PC-9 (cell line): Measurements from ENCODE around the gene DLG4. TPM values are rescaled to one million over a fixed set of nuclear protein-coding genes. Genes with fewer than 3 reads are reported as not detected.
A peak's percentile ranks its signal among the peaks of the same experiment; 100 is the strongest.

Source experiments
- BruUV-seq: library from RNA; stranded (reverse); fragments of 400-500 nt; replicated peaks from 2 replicates; lab custom pipeline; 2021; lab: Mats Ljungman, UMichigan
- CTCF ChIA-PET: fragments of 300-600 bp; sonication (Branson Sonifier 250); formaldehyde crosslinking; loops from one replicate; lab custom pipeline; 2022; ENCODE audit warnings: antibody characterized with exemption; lab: Charles Lee
- POLR2A ChIA-PET: fragments of 300-600 bp; sonication (Branson Sonifier 250); formaldehyde crosslinking; loops from one replicate; lab custom pipeline; 2022; ENCODE audit warnings: antibody characterized with exemption; ENCODE audit not compliant: unreplicated experiment; lab: Charles Lee
- DNase-seq, 2 experiments: peaks; one replicate each; pipeline versions ENCODE4 v3.0.0 to v3.0.0-alpha.2; 2015 to 2022; ENCODE audit warnings: mixed read lengths in 1 of 2
- H2AFZ ChIP-seq: fragments of 200-600 bp; sonication (generic); 2 replicates; pipeline ENCODE4 v1.8.1; 2017; ENCODE audit warnings: antibody characterized with exemption
- H3F3A ChIP-seq: fragments of 200-600 bp; sonication (generic); 2 replicates; pipeline ENCODE4 v1.8.1; 2017; ENCODE audit warnings: antibody characterized with exemption, mild to moderate bottlenecking, low read depth; ENCODE audit not compliant: insufficient read depth
- H3K27ac ChIP-seq: fragments of 200-600 bp; sonication (generic); 2 replicates; pipeline ENCODE4 v1.6.1; 2016; ENCODE audit warnings: mixed run types
- H3K27me3 ChIP-seq: fragments of 200-600 bp; sonication (generic); 2 replicates; pipeline ENCODE4 v1.6.1; 2016; ENCODE audit warnings: low read depth, mixed run types; ENCODE audit not compliant: insufficient read depth
- H3K36me3 ChIP-seq: fragments of 200-600 bp; sonication (generic); 2 replicates; pipeline ENCODE4 v1.6.1; 2016; ENCODE audit warnings: low read depth, mixed run types
- H3K4me1 ChIP-seq: fragments of 200-600 bp; sonication (generic); replicated peaks from 2 replicates; pipeline ENCODE4 v1.6.1; 2016; ENCODE audit warnings: mixed run types; ENCODE audit not compliant: insufficient read depth
- H3K4me2 ChIP-seq: fragments of 200-600 bp; sonication (generic); 2 replicates; pipeline ENCODE4 v1.6.1; 2017; ENCODE audit warnings: mixed run types
- H3K4me3 ChIP-seq: fragments of 200-600 bp; sonication (generic); 2 replicates; pipeline ENCODE4 v1.6.1; 2016; ENCODE audit warnings: mixed run types
- H3K79me2 ChIP-seq: fragments of 200-600 bp; sonication (generic); 2 replicates; pipeline ENCODE4 v1.6.1; 2017; ENCODE audit warnings: low read depth, mixed run types
- H3K9me2 ChIP-seq: fragments of 200-600 bp; sonication (generic); 2 replicates; pipeline ENCODE4 v1.8.1; 2017; ENCODE audit warnings: mild to moderate bottlenecking; ENCODE audit not compliant: insufficient read depth
- H3K9me3 ChIP-seq: fragments of 200-600 bp; sonication (generic); 2 replicates; pipeline ENCODE4 v1.8.1; 2016; ENCODE audit warnings: low read depth; ENCODE audit not compliant: insufficient read depth
- H4K20me1 ChIP-seq: fragments of 200-600 bp; sonication (generic); 2 replicates; pipeline ENCODE4 v1.8.1; 2017; ENCODE audit not compliant: insufficient read depth
- CTCF ChIP-seq: fragments of 200-600 bp; sonication (generic); conservative IDR thresholded peaks from 2 replicates; pipeline ENCODE4 v1.6.1; 2017; ENCODE audit warnings: mixed run types, antibody characterized with exemption, mild to moderate bottlenecking, moderate library complexity
- EZH2 ChIP-seq: fragments of 200-600 bp; sonication (generic); IDR thresholded peaks from 2 replicates; pipeline ENCODE4 v1.8.0; 2017; ENCODE audit warnings: antibody characterized with exemption, low read depth
- intact Hi-C: fragments of 100-400 bp; cut with micrococcal nuclease; formaldehyde crosslinking; loops from one replicate; pipeline ENCODE4 v1.10.0; 2022; ENCODE audit not compliant: unreplicated experiment
- total RNA-seq: library from RNA; stranded (reverse); gene quantifications from 2 replicates; pipeline ENCODE4 v1.2.3, GENCODE V29; 2021

The DLG4 gene
- total RNA-seq, 1 experiment from 2014 or later, result 32.8 TPM

- BruUV-seq, result TSS peak; percentile 24
- H3K4me2 ChIP-seq, result peak overlapping the region; percentile 56
- peak overlapping the region; percentile 80 for H3K27ac ChIP-seq
- H2AFZ ChIP-seq, result no peak overlapping the region; the same call in 1 of the 2 replicates
- H3K27me3 ChIP-seq, result no peaks in the 10 kb centered on the region
- intact Hi-C loops, result loop anchor here (1.0 to 2.0 kb wide), 2 partner anchors 14 to 24 kb away; partner anchors contain the start of gene ELP5
- ChIA-PET CTCF (interaction anchor here (0.7 to 1.4 kb wide), 3 partner anchors 18 to 193 kb away, joined by 4 to 8 read pairs (median 8); partner anchors contain the start of gene TMEM256), POLR2A (interaction anchor here (0.6 kb wide), 1 partner anchor 291 kb away, joined by 3 read pairs; no protein-coding TSS in a partner anchor)
- no peak for TF ChIP-seq EZH2
- TF ChIP-seq CTCF, result no peak
- peaks cover 11% of the 10 kb centered on the region for H4K20me1 ChIP-seq
- H3K79me2 ChIP-seq, result peaks cover 66% of the 10 kb centered on the region
- no peaks in the 10 kb centered on the region for H3K9me3 ChIP-seq
- no peak for DNase-seq
- peaks cover 66% of the 10 kb centered on the region for H3F3A ChIP-seq
- H3K9me2 ChIP-seq, result no peaks in the 10 kb centered on the region
- peaks cover 37% of the 10 kb centered on the region for H3K4me1 ChIP-seq
- peak overlapping the region; percentile 93 for H3K4me3 ChIP-seq
- peaks cover 32% of the 10 kb centered on the region for H3K36me3 ChIP-seq
These were observed 18.9 kb upstream of the DLG4 start for GRCh38 chr17:7238420-7239090.

- no TSS peak for BruUV-seq
- Histone ChIP-seq H3K9me3 (no peaks in the 10 kb centered on the region), H3K79me2 (peaks cover 73% of the 10 kb centered on the region), H2AFZ (no peak overlapping the region), H3K4me2 (peak overlapping the region; percentile 70), H3K4me1 (peaks cover 37% of the 10 kb centered on the region), H3K4me3 (peak overlapping the region; percentile 93), H3K27me3 (no peaks in the 10 kb centered on the region), H4K20me1 (peaks cover 11% of the 10 kb centered on the region), H3F3A (peaks cover 60% of the 10 kb centered on the region), H3K9me2 (no peaks in the 10 kb centered on the region), H3K36me3 (peaks cover 32% of the 10 kb centered on the region), H3K27ac (peak overlapping the region; percentile 80)
- TF ChIP-seq CTCF (no peak), EZH2 (no peak)
- ChIA-PET POLR2A (interaction anchor here (0.5 to 0.7 kb wide), 4 partner anchors 20 to 759 kb away, joined by 3 to 10 read pairs (median 4); no protein-coding TSS in a partner anchor), CTCF (interaction anchor here (0.7 to 1.2 kb wide), 2 partner anchors 166 to 192 kb away, joined by 8 read pairs; partner anchors contain the start of gene TMEM256)
- intact Hi-C loops, result loop anchor here (2.0 kb wide), 1 partner anchor 15 kb away; the partner anchor contains the start of gene ELP5
- DNase-seq, result peak in 1 of 2 experiments; percentile 82
These were observed 18.3 kb upstream of the DLG4 start for GRCh38 chr17:7237761-7238419.

- ChIA-PET POLR2A (interaction anchor here (0.5 to 0.7 kb wide), 3 partner anchors 20 to 758 kb away, joined by 3 to 4 read pairs (median 3); no protein-coding TSS in a partner anchor), CTCF (no interaction called here)
- no peak for DNase-seq
- Histone ChIP-seq H3K9me2 (no peaks in the 10 kb centered on the region), H3K27me3 (no peaks in the 10 kb centered on the region), H3K4me1 (peaks cover 43% of the 10 kb centered on the region), H3K79me2 (peaks cover 79% of the 10 kb centered on the region), H3K4me2 (peak overlapping the region; percentile 70), H3K27ac (peak overlapping the region; percentile 80), H3F3A (peaks cover 56% of the 10 kb centered on the region), H2AFZ (no peak overlapping the region), H3K9me3 (no peaks in the 10 kb centered on the region), H3K36me3 (peaks cover 32% of the 10 kb centered on the region), H4K20me1 (peaks cover 15% of the 10 kb centered on the region), H3K4me3 (peak overlapping the region; percentile 93)
- TF ChIP-seq EZH2, result no peak
- no peak for TF ChIP-seq CTCF
- no TSS peak for BruUV-seq
- intact Hi-C loops, result no loop called here
These were observed 17.7 kb upstream of the DLG4 start for GRCh38 chr17:7237266-7237760.
